Activated naive CD4-positive, alpha-beta T cell treated with Interleukin-2 at 50 U/mL for 16 hours (primary cell): ENCODE data around the gene ELF1.
"Not testable (repeated sequence)": the region's sequence is repeated elsewhere in the genome, so short reads cannot be mapped to it uniquely, and the experiment has no call there.

Experiments
- DNase-seq: peaks from one replicate; pipeline ENCODE4 v3.0.0-alpha.2; 2020

ELF1 gene

DNA sequence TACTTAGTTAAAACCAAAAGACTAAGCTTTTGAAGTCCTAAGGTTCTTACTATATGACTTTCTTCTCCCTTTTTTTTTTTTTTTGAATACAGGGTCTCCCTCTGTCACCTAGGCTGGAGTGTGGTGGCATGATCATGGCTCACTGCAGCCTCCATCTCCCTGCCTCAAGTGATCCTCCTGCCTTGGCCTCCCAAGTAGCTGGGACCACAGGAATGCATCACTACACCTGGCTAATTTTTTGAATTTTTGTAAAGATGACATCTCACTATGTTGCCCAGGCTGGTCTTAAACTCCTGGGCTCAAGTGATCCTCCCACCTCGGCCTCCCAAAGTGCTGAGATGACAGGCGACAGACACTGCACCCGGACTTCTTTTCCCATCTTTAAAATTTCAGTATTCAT is 89.2 kb downstream of the ELF1 start:
- not testable (repeated sequence) for DNase-seq

DNA sequence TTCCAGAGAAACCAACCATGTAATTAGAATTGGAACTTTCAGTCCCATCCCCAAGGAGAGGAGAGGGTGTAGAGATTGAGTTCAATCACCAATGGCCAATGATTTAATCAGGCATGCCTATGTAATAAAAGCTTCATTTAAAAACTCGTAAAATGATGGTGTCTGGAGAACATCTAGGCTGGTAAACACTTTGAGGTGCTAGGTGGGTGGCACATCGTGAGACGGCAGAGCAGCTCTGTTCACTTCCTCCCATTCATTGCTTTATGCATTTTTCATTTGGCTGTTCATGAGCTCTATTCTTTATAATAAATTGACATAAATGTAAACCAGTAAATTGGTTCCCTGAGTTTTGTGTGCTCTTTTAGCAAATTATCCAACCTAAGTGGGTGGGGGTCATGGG is 90.1 kb downstream of the ELF1 start:
- no peak for DNase-seq

GRCh38 chr13:40927929-40928328 is 91.2 kb downstream of the ELF1 start:
- DNase-seq, result no peak

DNA sequence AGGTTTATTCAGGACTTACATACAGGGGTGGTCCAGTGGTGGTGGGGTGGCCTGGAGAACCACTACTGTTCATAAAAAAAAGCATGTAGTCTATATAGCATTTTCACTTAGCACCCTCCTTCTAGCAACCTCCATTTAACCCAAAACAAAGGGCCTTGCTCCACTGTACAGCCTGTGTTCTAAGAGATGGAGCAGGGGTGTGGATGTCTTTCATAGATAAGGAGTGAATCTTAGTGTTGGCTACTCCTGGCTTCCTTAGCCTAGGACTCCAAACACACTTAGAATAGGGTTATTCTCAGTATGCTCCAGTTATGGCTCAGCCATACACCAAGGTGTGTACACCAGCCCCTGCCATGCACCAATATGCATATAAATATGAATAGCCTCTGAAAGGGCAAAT is 95.2 kb downstream of the ELF1 start:
- no peak for DNase-seq

GRCh38 chr13:40922437-40923040 is 96.6 kb downstream of the ELF1 start:
- no peak for DNase-seq

DNA sequence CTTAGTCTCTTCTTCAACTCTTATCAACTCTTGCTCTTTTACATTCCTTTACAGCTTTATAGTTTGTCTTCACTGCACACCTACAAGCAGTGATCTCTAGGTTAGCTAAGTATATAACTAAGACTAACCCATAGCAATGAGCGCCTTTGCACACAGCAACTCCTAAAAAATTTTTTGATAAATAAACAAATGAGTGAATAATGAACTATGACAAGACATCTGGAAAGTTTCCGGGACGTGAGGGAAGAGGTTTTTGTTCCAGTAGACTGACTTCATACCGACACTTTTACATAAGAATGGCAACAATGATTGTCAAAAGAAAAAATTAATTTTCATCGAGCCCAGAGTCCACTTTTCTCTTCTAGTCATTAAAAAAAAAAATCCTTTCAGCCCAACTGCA is 98.3 kb downstream of the ELF1 start:
- DNase-seq, result no peak

- not testable (repeated sequence) for DNase-seq
Observed at GRCh38 chr13:40919901-40920300, 99.2 kb downstream of the ELF1 start.

- no peak for DNase-seq
Observed at GRCh38 chr13:40916207-40916998, 102.7 kb downstream of the ELF1 start.

GRCh38 chr13:40914863-40915262 is 104.3 kb downstream of the ELF1 start:
- not testable (repeated sequence) for DNase-seq

DNA sequence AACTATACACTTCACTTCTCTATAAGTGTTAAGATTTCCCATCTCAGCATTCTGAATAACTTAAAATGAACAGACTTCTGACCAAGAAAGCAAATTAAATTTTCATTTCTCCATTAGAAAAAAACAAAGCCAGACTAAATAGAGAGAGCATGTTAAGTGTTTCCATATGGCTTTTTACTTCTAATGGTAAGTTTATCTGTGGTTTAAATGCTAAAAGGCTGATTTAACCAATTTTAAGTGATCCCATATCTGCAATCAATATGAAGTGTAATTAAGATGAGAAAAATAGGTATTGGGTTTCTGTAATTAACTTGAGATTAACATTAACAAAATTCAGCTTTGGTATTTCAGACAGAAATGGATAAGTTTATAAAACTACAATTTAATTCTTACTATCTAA is 107.8 kb downstream of the ELF1 start:
- DNase-seq, result no peak

GRCh38 chr13:40910324-40911050 is 108.6 kb downstream of the ELF1 start:
- DNase-seq, result peak; percentile 14

DNA sequence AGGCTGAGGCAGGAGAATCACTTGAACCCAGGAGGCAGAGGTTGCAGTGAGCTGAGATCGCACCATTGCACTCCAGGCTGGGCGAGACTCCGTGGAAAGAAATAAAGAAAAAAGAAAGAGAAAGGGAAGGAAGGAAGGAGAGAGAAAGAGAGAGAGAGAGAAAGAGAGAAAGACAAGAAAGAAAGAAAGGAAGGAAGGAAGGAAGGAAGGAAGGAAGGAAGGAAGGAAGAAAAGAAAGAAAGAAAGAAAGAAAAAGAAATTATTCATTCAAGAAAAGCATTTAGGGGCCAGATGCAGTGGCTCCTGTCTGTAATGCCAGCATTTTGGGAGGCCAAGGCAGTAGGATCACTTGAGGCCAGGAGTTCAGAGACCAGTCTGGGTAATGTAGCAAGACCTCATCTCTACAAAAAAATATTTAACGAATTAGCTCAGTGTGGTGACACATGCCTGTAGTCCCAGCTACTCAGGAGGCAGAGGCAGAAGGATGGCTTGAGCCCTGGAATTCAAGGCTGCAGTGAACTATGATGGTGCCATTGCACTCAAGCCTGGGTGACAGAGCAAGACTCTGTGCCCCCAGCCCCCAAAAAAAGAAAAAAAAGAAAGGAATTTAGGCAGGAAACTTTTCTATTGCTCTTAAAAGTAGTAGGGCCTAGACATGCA is 109.4 kb downstream of the ELF1 start:
- not testable (repeated sequence) for DNase-seq

- no peak for DNase-seq
Observed at GRCh38 chr13:40908546-40908945, 110.6 kb downstream of the ELF1 start.

DNA sequence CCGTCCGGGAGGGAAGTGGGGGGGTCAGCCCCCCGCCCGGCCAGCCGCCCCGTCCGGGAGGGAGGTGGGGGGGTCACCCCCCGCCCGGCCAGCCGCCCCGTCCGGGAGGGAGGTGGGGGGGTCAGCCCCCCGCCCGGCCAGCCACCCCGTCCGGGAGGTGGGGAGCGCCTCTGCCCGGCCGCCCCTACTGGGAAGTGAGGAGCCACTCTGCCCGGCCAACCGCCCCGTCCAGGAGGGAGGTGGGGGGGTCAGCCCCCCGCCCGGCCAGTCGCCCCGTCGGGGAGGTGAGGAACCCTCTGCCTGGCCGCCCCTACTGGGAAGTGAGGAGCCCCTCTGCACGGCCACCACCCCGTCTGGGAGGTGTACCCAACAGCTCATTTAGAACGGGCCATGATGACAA is 118.1 kb downstream of the ELF1 start:
- not testable (repeated sequence) for DNase-seq

DNA sequence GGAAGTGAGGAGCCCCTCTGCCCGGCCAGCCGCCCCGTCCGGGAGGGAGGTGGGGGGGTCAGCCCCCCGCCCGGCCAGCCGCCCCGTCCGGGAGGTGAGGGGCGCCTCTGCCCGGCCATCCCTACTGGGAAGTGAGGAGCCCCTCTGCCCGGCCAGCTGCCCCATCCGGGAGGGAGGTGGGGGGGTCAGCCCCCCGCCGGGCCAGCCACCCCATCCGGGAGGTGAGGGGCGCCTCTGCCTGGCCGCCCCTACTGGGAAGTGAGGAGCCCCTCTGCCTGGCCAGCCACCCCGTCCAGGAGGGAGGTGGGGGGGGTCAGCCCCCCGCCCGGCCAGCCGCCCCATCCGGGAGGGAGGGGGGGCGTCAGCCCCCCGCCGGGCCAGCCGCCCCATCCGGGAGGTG is 118.5 kb downstream of the ELF1 start:
- DNase-seq, result not testable (repeated sequence)

DNA sequence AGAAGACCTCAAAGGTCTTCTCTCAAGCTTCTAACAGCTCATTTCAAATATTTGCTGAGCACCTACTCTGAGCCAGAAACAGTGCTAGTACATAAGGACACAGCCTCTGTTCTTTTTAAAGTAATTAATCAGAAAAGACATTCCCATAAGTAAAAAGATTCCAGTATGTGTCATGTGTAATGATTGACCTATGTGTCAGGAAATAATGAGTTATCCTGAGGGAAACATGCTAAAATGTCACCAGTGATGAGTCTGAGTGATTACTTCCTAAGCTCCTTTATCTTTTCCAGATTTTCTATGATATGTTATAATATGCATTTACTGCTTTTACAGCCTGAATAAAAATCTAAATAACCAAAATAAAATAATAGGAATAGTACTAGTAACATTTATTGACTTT is 122.1 kb downstream of the ELF1 start:
- DNase-seq, result no peak

DNA sequence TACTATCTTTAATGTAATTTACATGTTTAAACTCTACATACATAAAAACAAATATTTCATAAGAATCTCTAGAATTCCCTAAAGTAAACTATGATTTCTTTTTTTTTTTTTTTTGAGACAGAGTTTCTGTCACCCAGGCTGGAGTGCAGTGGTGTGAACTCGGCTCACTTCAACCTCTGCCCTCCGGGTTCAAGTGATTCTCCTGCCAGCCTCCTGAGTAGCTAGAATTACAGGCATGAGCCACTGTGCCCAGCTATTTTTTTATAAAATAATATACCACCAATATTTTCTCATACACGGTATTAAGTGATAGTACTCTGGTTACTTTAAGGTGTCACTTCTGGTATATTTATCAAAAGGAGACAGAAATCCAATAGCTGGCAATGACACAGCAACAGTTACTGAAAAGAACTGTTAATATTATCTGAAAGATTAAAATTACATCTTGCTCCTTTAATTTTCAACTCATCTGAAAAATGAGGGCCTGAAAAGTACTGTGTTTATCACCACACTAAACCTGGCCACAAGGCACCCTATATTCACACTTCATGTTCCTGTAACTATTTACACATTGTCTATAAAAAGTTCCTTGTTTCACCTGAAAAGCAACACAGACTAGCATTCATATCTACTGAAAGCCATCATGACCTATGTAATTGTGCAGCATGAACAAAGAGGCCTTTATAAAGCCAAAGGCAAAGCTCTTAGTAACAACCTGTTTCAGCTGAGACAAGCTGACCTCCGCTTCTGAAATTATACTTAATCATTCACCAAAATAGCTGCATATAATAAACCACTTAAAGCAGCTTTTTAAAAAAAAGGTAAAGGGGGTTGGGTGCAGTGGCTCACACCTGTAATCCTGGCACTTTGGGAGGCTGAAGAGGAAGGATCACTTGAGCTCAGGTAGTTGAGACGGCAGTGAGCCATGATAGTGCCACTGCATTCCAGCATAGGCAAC is 123.6 kb downstream of the ELF1 start:
- DNase-seq, result no peak

- not testable (repeated sequence) for DNase-seq
Observed at GRCh38 chr13:40893573-40893972, 125.5 kb downstream of the ELF1 start.

DNA sequence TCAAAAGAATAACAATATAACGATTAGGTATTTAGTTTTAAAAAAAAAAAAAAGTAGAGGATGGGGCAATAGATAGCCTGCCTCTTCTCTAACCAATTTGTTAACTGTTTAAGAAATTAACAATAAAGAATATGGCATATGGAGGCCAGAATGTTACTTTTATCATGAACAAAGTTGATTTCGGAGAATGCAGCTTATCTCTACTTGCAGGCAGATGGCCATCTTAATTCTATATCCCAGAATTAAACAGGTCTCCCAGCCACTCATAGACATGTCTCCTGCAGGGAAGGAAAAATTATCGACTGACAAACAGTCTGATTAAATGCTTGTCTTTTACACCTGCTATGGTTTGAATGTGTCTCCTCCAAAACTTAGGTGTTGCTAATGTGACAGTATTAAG is 133.1 kb downstream of the ELF1 start:
- DNase-seq, result no peak

DNA sequence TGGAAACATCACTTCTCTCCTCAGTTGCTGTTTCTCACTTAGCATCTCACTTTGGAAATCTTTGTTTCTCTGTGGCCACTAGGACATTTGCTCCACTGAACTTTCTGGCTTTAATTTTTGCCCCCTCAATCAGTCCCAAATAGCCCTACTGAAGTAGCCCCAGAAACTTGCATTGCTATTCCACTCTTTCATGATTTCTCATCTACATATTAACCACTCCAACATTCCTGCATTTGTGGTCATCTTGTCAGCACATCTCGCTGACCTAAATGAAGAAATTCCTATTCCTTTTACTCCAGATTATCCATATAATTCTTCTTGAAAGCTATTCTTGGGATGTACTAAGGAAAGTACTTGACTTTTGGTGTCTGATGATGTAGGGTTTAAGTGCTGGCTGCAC is 134.9 kb downstream of the ELF1 start:
- DNase-seq, result not testable (repeated sequence)
